GM12892 (cell line): ENCODE measurements around the gene GALR2.

ENCODE experiments used
- POLR2A ChIP-seq: IDR thresholded peaks from 2 replicates; pipeline ENCODE4 v1.6.1; 2011; ENCODE audit warnings: low read depth, low read length, control low read depth
- POLR2AphosphoS5 ChIP-seq: IDR thresholded peaks from 2 replicates; pipeline ENCODE4 v1.6.1; 2011; ENCODE audit warnings: low read depth, low read length, control low read depth
- TAF1 ChIP-seq: IDR thresholded peaks from 2 replicates; pipeline ENCODE4 v1.6.1; 2011; ENCODE audit warnings: low read depth, mild to moderate bottlenecking, control low read depth, low read length, borderline replicate concordance

GRCh38 chr17:76121932-76122430, 47.4 kb downstream of the GALR2 start:
- no peak for TF ChIP-seq POLR2A
- no peak for TF ChIP-seq POLR2AphosphoS5
- no peak for TF ChIP-seq TAF1
